ENCODE measurements around the gene RAP1GAP2.

Gene RAP1GAP2

GRCh38 chr17:2932946-2933345 is 136.7 kb downstream of the RAP1GAP2 start:
- Mint-ChIP-seq H3K4me3 (no peak overlapping the region), H3K27me3 (no peaks in the 10 kb centered on the region), H3K4me1 (ENCODE audit: low read depth) (peaks cover 22% of the 10 kb centered on the region)

GRCh38 chr17:2933606-2934005 is 137.4 kb downstream of the RAP1GAP2 start:
- no peak overlapping the region for H3K4me3 Mint-ChIP-seq
- H3K4me1 Mint-ChIP-seq (ENCODE audit: low read depth), result peaks cover 22% of the 10 kb centered on the region
- no peaks in the 10 kb centered on the region for H3K27me3 Mint-ChIP-seq
- DNase-seq, result no peak
- H3K27ac Mint-ChIP-seq, result no peak overlapping the region
- H3K9me3 Mint-ChIP-seq, result no peaks in the 10 kb centered on the region
- no peaks in the 10 kb centered on the region for H3K36me3 Mint-ChIP-seq (ENCODE audit: low read depth)

More at GRCh38 chr17:2932946-2933345, 136.7 kb downstream of the RAP1GAP2 start:
- no peak for DNase-seq
- no peaks in the 10 kb centered on the region for H3K9me3 Mint-ChIP-seq
- no peak overlapping the region for H3K27ac Mint-ChIP-seq
- H3K36me3 Mint-ChIP-seq (ENCODE audit: low read depth), result no peaks in the 10 kb centered on the region

- H3K4me1 Mint-ChIP-seq (ENCODE audit: low read depth), result peaks cover 18% of the 10 kb centered on the region
- H3K9me3 Mint-ChIP-seq, result no peaks in the 10 kb centered on the region
- H3K27me3 Mint-ChIP-seq, result no peaks in the 10 kb centered on the region
- no peaks in the 10 kb centered on the region for H3K36me3 Mint-ChIP-seq (ENCODE audit: low read depth)
- DNase-seq, result no peak
- no peak overlapping the region for H3K27ac Mint-ChIP-seq
- no peak overlapping the region for H3K4me3 Mint-ChIP-seq
Observed at GRCh38 chr17:2935632-2936031, 139.4 kb downstream of the RAP1GAP2 start.

- no peak overlapping the region for H3K4me3 Mint-ChIP-seq
- DNase-seq, result no peak
- H3K4me1 Mint-ChIP-seq (ENCODE audit: low read depth), result peaks cover 15% of the 10 kb centered on the region
- no peaks in the 10 kb centered on the region for H3K27me3 Mint-ChIP-seq
- H3K27ac Mint-ChIP-seq, result no peak overlapping the region
- H3K36me3 Mint-ChIP-seq (ENCODE audit: low read depth), result no peaks in the 10 kb centered on the region
- no peaks in the 10 kb centered on the region for H3K9me3 Mint-ChIP-seq
Observed at GRCh38 chr17:2936351-2936750, 140.1 kb downstream of the RAP1GAP2 start.

DNA sequence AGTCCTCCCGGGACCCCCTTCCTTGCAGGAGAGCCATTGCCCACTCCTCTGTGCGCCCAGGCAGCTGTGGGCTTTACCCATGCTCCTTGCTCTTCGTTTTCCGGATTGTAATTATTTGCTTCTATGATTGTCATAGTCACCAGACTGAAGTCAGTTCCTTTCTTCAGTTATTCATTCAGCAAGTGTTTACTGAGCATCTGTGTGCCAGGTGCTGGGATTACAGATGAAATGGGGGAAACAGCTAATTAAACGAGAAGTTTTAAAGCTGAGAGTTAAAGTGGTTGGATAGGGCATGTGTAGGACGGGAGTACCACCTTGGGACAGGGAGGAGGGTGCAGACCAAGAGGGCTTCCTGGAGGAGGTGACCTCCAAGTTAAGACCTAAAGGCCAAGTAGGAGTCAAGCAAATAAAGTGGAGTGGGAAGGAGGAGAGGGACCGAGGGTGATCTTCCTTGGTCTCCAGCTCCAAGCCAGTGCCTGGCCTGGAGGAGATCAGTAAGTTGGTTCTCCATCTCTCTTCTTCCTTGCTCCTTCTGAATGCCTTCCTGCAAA is 140.6 kb downstream of the RAP1GAP2 start:
- H3K27ac Mint-ChIP-seq, result no peak overlapping the region

GRCh38 chr17:2937331-2938003 is 141.2 kb downstream of the RAP1GAP2 start:
- Mint-ChIP-seq H3K27me3 (no peaks in the 10 kb centered on the region), H3K9me3 (no peaks in the 10 kb centered on the region), H3K27ac (no peak overlapping the region), H3K36me3 (ENCODE audit: low read depth) (no peaks in the 10 kb centered on the region), H3K4me3 (no peak overlapping the region), H3K4me1 (ENCODE audit: low read depth) (peaks cover 8% of the 10 kb centered on the region)
- DNase-seq, result no peak

More for the DNA sequence above, 140.6 kb downstream of the RAP1GAP2 start:
- Mint-ChIP-seq H3K4me3 (no peak overlapping the region), H3K9me3 (no peaks in the 10 kb centered on the region), H3K36me3 (ENCODE audit: low read depth) (no peaks in the 10 kb centered on the region), H3K4me1 (ENCODE audit: low read depth) (peaks cover 11% of the 10 kb centered on the region), H3K27me3 (no peaks in the 10 kb centered on the region)
- DNase-seq, result no peak

- no peaks in the 10 kb centered on the region for H3K36me3 Mint-ChIP-seq (ENCODE audit: low read depth)
- H3K9me3 Mint-ChIP-seq, result no peaks in the 10 kb centered on the region
- H3K4me1 Mint-ChIP-seq (ENCODE audit: low read depth), result peaks cover 26% of the 10 kb centered on the region
Observed at GRCh38 chr17:2939714-2940351, 143.6 kb downstream of the RAP1GAP2 start.

DNA sequence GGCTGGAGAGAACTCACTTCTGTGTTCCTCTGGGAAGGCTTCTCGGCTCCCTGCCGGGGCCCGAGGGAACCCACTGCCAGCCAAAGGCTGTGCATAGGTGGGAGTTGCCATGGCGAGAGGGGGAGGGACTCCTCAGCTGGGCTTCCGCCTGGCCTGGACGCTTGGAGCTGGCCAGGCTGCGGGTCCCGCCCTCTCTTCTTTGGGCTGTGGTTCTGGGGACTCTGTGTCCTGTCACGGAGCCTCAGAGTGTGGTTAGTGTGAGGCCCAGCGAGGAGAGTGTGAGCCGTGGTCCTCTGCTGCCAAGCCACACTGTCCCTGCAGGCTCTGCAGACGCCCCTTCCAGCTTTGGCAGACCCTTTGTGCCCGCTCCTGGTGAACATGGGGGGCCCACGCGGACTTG is 144.1 kb downstream of the RAP1GAP2 start:
- Mint-ChIP-seq H3K27me3 (no peaks in the 10 kb centered on the region), H3K4me3 (no peak overlapping the region), H3K9me3 (no peaks in the 10 kb centered on the region), H3K4me1 (ENCODE audit: low read depth) (peaks cover 28% of the 10 kb centered on the region), H3K36me3 (ENCODE audit: low read depth) (no peaks in the 10 kb centered on the region), H3K27ac (no peak overlapping the region)
- DNase-seq, result no peak

More at GRCh38 chr17:2939714-2940351, 143.6 kb downstream of the RAP1GAP2 start:
- no peak overlapping the region for H3K27ac Mint-ChIP-seq
- H3K27me3 Mint-ChIP-seq, result no peaks in the 10 kb centered on the region
- DNase-seq, result no peak
- no peak overlapping the region for H3K4me3 Mint-ChIP-seq

DNA sequence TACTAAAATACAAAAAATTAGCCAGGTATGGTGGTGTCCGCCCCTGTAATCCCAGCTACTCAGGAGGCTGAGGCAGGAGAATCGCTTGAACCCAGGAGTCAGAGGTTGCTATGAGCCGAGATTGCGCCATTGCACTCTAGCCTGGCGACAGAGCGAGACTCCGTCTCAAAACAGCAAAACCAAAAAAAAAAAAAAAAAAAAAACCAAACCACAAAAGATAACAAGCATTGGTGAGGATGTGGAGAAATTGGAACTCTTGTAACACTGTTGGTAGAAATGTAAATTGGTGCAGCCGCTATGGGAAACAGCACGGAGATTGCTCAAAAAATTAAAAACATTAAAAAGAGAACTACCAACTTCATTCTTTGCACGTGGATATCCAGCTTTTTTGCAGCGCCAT is 147.7 kb downstream of the RAP1GAP2 start:
- peak overlapping the region; percentile 36 for H3K4me3 Mint-ChIP-seq
- H3K9me3 Mint-ChIP-seq, result no peaks in the 10 kb centered on the region
- H3K36me3 Mint-ChIP-seq (ENCODE audit: low read depth), result no peaks in the 10 kb centered on the region
- peaks cover 30% of the 10 kb centered on the region for H3K4me1 Mint-ChIP-seq (ENCODE audit: low read depth)
- H3K27me3 Mint-ChIP-seq, result no peaks in the 10 kb centered on the region
- H3K27ac Mint-ChIP-seq, result no peak overlapping the region
- no peak for DNase-seq

GRCh38 chr17:2945299-2945698 is 149.1 kb downstream of the RAP1GAP2 start:
- peaks cover 30% of the 10 kb centered on the region for H3K4me1 Mint-ChIP-seq (ENCODE audit: low read depth)
- H3K27ac Mint-ChIP-seq, result no peak overlapping the region
- H3K4me3 Mint-ChIP-seq, result no peak overlapping the region
- H3K36me3 Mint-ChIP-seq (ENCODE audit: low read depth), result no peaks in the 10 kb centered on the region
- no peaks in the 10 kb centered on the region for H3K27me3 Mint-ChIP-seq
- DNase-seq, result no peak
- no peaks in the 10 kb centered on the region for H3K9me3 Mint-ChIP-seq

GRCh38 chr17:2946144-2946543 is 149.9 kb downstream of the RAP1GAP2 start:
- H3K27me3 Mint-ChIP-seq, result no peaks in the 10 kb centered on the region
- no peak overlapping the region for H3K27ac Mint-ChIP-seq
- H3K9me3 Mint-ChIP-seq, result no peaks in the 10 kb centered on the region
- no peak overlapping the region for H3K4me3 Mint-ChIP-seq
- H3K4me1 Mint-ChIP-seq (ENCODE audit: low read depth), result peaks cover 30% of the 10 kb centered on the region
- no peak for DNase-seq
- no peaks in the 10 kb centered on the region for H3K36me3 Mint-ChIP-seq (ENCODE audit: low read depth)

GRCh38 chr17:2947588-2947950 is 151.3 kb downstream of the RAP1GAP2 start:
- no peak overlapping the region for H3K4me3 Mint-ChIP-seq
- H3K27ac Mint-ChIP-seq, result no peak overlapping the region
- peaks cover 30% of the 10 kb centered on the region for H3K4me1 Mint-ChIP-seq (ENCODE audit: low read depth)

GRCh38 chr17:2947996-2948550 is 151.8 kb downstream of the RAP1GAP2 start:
- Mint-ChIP-seq H3K36me3 (ENCODE audit: low read depth) (no peaks in the 10 kb centered on the region), H3K4me1 (ENCODE audit: low read depth) (peaks cover 28% of the 10 kb centered on the region), H3K4me3 (no peak overlapping the region), H3K9me3 (no peaks in the 10 kb centered on the region), H3K27me3 (no peaks in the 10 kb centered on the region), H3K27ac (no peak overlapping the region)
- no peak for DNase-seq

More at GRCh38 chr17:2947588-2947950, 151.3 kb downstream of the RAP1GAP2 start:
- Mint-ChIP-seq H3K9me3 (no peaks in the 10 kb centered on the region), H3K27me3 (no peaks in the 10 kb centered on the region), H3K36me3 (ENCODE audit: low read depth) (no peaks in the 10 kb centered on the region)
- no peak for DNase-seq

DNA sequence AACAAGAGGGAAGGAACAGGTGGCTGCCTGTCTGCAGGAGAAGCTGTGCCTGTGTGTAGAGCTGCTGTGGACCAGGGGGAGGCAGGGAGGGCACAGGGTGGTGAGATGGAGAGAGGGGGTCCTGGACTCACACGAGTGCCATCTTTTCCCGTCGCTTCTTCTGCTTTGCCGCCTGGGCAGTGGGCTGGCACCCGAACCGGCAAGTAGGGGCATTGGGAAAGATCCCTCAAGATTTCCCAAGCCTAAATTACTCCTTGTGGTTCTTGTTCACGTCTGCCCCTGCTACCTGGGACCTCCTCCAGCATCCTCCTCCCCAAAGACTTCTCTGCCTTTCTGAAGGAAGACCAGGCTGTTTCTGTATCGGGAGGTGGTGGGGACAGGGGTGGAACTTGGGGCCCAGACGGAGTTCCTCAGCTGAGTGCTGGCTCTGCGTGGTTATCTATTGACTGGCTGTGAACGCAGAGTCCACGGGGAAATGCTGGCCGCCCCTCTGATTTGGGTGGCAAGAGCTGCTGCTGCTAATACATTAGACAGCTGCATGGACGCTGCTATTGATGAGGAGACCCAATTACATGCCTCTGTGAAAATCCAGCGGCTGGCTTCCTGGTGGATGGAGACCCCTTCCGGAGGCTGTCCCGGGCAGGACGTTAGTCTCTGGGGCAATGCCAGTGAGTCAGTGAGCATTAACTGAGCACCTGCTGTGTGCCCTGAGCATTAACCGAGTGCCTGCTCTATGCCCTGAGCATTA is 152.7 kb downstream of the RAP1GAP2 start:
- Mint-ChIP-seq H3K4me1 (ENCODE audit: low read depth) (peaks cover 20% of the 10 kb centered on the region), H3K27me3 (no peaks in the 10 kb centered on the region), H3K27ac (no peak overlapping the region), H3K36me3 (ENCODE audit: low read depth) (no peaks in the 10 kb centered on the region), H3K9me3 (no peaks in the 10 kb centered on the region), H3K4me3 (no peak overlapping the region)
- DNase-seq, result no peak

Data from activated T-cell treated with anti-CD3 and anti-CD28 coated beads, Interleukin-2, amount 50 U/mL, for 24 hours (primary cell).